Loucy (cell line): ENCODE results near the gene ISL1.

Source experiments
- EZH2phosphoT487 ChIP-seq: fragments of 200-600 bp; IDR thresholded peaks from 2 replicates; pipeline ENCODE4 v1.6.1; 2018; ENCODE audit warnings: antibody characterized with exemption, mild to moderate bottlenecking, moderate library complexity, borderline replicate concordance
- TF ChIP-seq, protein P1 (sequence below): fragments of 200-600 bp; sonication (generic); conservative IDR thresholded peaks from 2 replicates; pipeline ENCODE4 v1.5.1; 2014; ENCODE audit warnings: mild to moderate bottlenecking, antibody characterized with exemption, low read length

DNA sequence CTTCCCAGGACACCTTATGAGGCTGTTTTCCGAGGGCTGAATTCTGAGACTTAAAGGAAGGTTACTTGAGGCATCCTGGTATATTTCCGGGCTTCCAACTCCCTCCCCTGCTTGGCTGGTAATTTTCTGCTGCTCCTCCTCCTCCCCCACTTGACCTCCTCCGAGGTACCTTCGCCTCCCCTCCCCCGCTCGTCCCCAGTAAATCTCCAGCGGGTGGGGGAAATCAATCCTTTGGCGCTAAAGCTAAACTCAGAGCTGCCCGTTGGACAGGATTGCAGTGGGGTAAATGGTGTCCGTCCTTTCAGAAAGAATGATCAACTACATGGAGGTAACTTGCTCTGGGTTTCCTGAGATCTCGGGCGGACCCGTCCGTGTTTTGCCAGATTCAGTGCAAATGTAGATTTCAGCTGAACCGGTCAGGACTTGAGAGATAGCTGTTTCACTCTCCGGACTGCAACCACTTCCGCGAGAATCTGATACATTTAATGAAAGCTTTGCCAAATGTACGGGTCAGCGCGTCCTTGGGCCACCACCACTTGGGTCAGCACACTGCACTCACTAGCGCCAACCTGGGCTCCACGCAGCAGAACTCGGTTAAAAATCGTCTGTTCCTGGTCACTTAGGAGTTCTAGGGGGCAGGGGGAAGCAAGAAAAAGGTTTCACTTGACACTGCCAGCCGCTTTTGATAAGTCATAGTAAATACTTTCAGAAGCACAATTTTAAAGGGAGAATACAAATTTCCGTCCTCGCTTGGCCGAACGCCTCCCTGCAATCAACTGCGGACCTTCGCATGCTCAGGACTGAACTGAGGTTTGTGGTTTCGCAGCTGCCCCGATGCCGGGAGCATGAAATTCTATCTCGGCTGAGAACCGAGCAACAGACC is 4.6 kb upstream of the ISL1 start:
- TF ChIP-seq, protein P1, sequence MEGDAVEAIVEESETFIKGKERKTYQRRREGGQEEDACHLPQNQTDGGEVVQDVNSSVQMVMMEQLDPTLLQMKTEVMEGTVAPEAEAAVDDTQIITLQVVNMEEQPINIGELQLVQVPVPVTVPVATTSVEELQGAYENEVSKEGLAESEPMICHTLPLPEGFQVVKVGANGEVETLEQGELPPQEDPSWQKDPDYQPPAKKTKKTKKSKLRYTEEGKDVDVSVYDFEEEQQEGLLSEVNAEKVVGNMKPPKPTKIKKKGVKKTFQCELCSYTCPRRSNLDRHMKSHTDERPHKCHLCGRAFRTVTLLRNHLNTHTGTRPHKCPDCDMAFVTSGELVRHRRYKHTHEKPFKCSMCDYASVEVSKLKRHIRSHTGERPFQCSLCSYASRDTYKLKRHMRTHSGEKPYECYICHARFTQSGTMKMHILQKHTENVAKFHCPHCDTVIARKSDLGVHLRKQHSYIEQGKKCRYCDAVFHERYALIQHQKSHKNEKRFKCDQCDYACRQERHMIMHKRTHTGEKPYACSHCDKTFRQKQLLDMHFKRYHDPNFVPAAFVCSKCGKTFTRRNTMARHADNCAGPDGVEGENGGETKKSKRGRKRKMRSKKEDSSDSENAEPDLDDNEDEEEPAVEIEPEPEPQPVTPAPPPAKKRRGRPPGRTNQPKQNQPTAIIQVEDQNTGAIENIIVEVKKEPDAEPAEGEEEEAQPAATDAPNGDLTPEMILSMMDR: no peak
- no peak for TF ChIP-seq EZH2phosphoT487
